C4-2B (cell line): Measurements from ENCODE around the gene FGL2.

Source experiments
- CTCF ChIP-seq: fragments of 450-650 bp; conservative IDR thresholded peaks from 2 replicates; pipeline ENCODE4 v1.5.1; 2017; ENCODE audit warnings: mild to moderate bottlenecking
- ZFX ChIP-seq: fragments of 450-650 bp; IDR thresholded peaks from 2 replicates; pipeline ENCODE4 v1.6.1; 2017

GRCh38 chr7:77248154-77248553 is 48.5 kb upstream of the FGL2 start:
- TF ChIP-seq CTCF (no peak), ZFX (no peak)
